Heart left ventricle (tissue), 16 donors: ENCODE results near the gene SHROOM2. TPM values are rescaled to one million over a fixed set of nuclear protein-coding genes. Genes with fewer than 3 reads are reported as not detected.

ENCODE experiments used
- ATAC-seq, 4 donors: fragments of 200-7000 bp; cut with Tn5 transposase; one replicate each; pipeline ENCODE4 v1.9.1; 2020 to 2022; ENCODE audit warnings: moderate library complexity in 4 of 4, mild to moderate bottlenecking in 3 of 4, moderate number of reproducible peaks in 1 of 4
- DNase-seq, 5 donors: peaks; one replicate each; pipeline ENCODE4 v3.0.0-alpha.2; 2020
- H3K27ac ChIP-seq, 12 donors: fragments of 200-600 bp; sonication (generic) in 4 of 12; one replicate each; pipeline versions ENCODE4 v1.5.0 to v1.8.0; 2016 to 2022; ENCODE audit warnings: mild to moderate bottlenecking in 2 of 12
- H3K27me3 ChIP-seq, 9 donors: fragments of 200-600 bp; sonication (generic) in 2 of 9; one replicate each; pipeline versions ENCODE4 v1.5.1 to v1.8.0; 2016 to 2022; ENCODE audit warnings: mild to moderate bottlenecking in 3 of 9
- H3K36me3 ChIP-seq, 9 donors: fragments of 200-600 bp; sonication (generic) in 2 of 9; one replicate each; pipeline versions ENCODE4 v1.5.0 to v1.8.0; 2018 to 2022; ENCODE audit warnings: mild to moderate bottlenecking in 2 of 9
- H3K4me1 ChIP-seq, 12 donors: fragments of 200-600 bp; sonication (generic) in 4 of 12; one replicate each; pipeline versions ENCODE4 v1.5.0 to v1.8.0; 2016 to 2022; ENCODE audit warnings: mild to moderate bottlenecking in 3 of 12
- H3K4me3 ChIP-seq, 12 donors: fragments of 200-600 bp; sonication (generic) in 4 of 12; one replicate each; pipeline versions ENCODE4 v1.5.0 to v1.8.0; 2017 to 2022; ENCODE audit warnings: mild to moderate bottlenecking in 9 of 12, moderate library complexity in 4 of 12
- H3K9me3 ChIP-seq, 12 donors: fragments of 200-600 bp; sonication (generic) in 4 of 12; one replicate each; pipeline versions ENCODE4 v1.5.0 to v1.8.0; 2016 to 2022; ENCODE audit warnings: mild to moderate bottlenecking in 1 of 12
- CTCF ChIP-seq, 12 donors: fragments of 200-600 bp; sonication (generic) in 4 of 12; IDR thresholded peaks; one replicate each; pipeline versions ENCODE4 v1.5.0 to v1.8.0; 2018 to 2022; ENCODE audit warnings: antibody characterized with exemption in 12 of 12, mild to moderate bottlenecking in 5 of 12
- POLR2A ChIP-seq, 2 donors: fragments of 450-650 bp; IDR thresholded peaks; one replicate each; pipeline ENCODE4 v1.6.1; 2017; ENCODE audit warnings: antibody characterized with exemption in 2 of 2, mild to moderate bottlenecking in 2 of 2, moderate library complexity in 2 of 2
- WGBS, 4 donors: extraction: QIAGEN DNeasy Blood & Tissue Kit in 2 of 4; methylation state at CpG; one replicate each; pipeline versions ENCODE4 v1.1.5 to v1.1.7; 2013 to 2018; 5-methylcytosine and 5-hydroxymethylcytosine counted together
- intact Hi-C, 10 donors: fragments of 100-400 bp; cut with DNase I; formaldehyde crosslinking; loops; one replicate each; pipeline versions ENCODE4 v1.11.1 to v1.14.2; 2022
- polyA plus RNA-seq, 2 donors: library from polyadenylated mRNA; stranded (reverse); fragments of 200-250 nt; gene quantifications; one replicate each; pipeline ENCODE4 v1.2.3, GENCODE V29; 2013
- total RNA-seq, 9 donors: library from RNA; depleted of rRNA in 2 of 9; stranded (reverse); fragments of >200 nt in 2 of 9; fragmentation: NEBNext Ultra II Directional in 3 of 9; extraction: Animal tissue kit (Norgen Biotek cat#: 25700) in 3 of 9; gene quantifications; one replicate each; pipeline versions ENCODE4 v1.1.0 to v1.2.4, GENCODE V29; 2016 to 2023
- donor health status: ischemic (EF 13 %, LVEDD 7.1; RV severe dilation, severe dysfunction).
- donor health status: healthy with polysubstance abuse.
- donor health status: DM: no; HTN: yes; CAD: no.
- donor health status: DM: no; HTN: no; CAD: no.
- donor health status: ischemic (EF 25% LVEDD 6.9; RV normal size, moderate dysfunction).
- donor health status: ischemic (EF 25% LVEDD 5.7; RV mildly dilated, moderate dysfunction).
- donor health status: healthy.
- donor health status: DM: yes; HTN: yes; CAD: no.
- donor health status: ischemic (EF 35%, LVEDD 5.7; RV mildly dilated, moderate dysfunction).
- donor health status: nonischemic (EF 11% LVEDD 7.7; RV severe dilation, severe dysfunction).
- donor health status: DM: yes; HTN: yes; CAD: no.
- donor health status: PGD.
- donor health status: ischemic (EF 29% LVEDD 5.4; RV normal size, mild dysfunction).
- donor health status: nonischemic (EF 23%, LVEDD 6.1; RV moderate dilation, normal function).

SHROOM2 gene
- total and polyA plus RNA-seq, 11 donors = 0.38 to 1.7 (median 0.83) TPM

GRCh38 chrX:9953396-9953795 is 167.2 kb downstream of the SHROOM2 start:
- whole genome bisulfite sequencing, 4 donors = 88 to 100% (median 93%) methylated on average over 2 of the region's 2 CpGs
- peaks cover 0 to 4% (median 0%) of the 10 kb centered on the region in 9 donors for H3K27me3 ChIP-seq
- TF ChIP-seq CTCF (IDR thresholded peaks at IDR 0.05) (no peak), POLR2A (IDR thresholded peaks at IDR 0.05) (no peak)

GRCh38 chrX:9955506-9955905 is 169.3 kb downstream of the SHROOM2 start:
- ATAC-seq (no peak), DNase-seq (no peak)
- no peak for TF ChIP-seq CTCF (IDR thresholded peaks at IDR 0.05)
- no peak for TF ChIP-seq POLR2A (IDR thresholded peaks at IDR 0.05)
- intact Hi-C loops = no loop called here
- H3K4me1 ChIP-seq = no peaks in the 10 kb centered on the region
- WGBS, 4 donors = 68 to 79% (median 75%) methylated on average over 6 of the region's 6 CpGs
- H3K27me3 ChIP-seq = peaks cover 0 to 4% (median 0%) of the 10 kb centered on the region in 9 donors
- H3K4me3 ChIP-seq = no peak overlapping the region
- H3K27ac ChIP-seq = no peak overlapping the region
- H3K9me3 ChIP-seq = peaks cover 0 to 11% (median 0%) of the 10 kb centered on the region in 12 donors
- H3K36me3 ChIP-seq = no peaks in the 10 kb centered on the region

More at GRCh38 chrX:9953396-9953795, 167.2 kb downstream of the SHROOM2 start:
- DNase-seq (no peak), ATAC-seq (no peak)
- no peaks in the 10 kb centered on the region for H3K36me3 ChIP-seq
- H3K9me3 ChIP-seq = peaks cover 0 to 11% (median 0%) of the 10 kb centered on the region in 12 donors
- no peaks in the 10 kb centered on the region for H3K4me1 ChIP-seq
- H3K27ac ChIP-seq = no peak overlapping the region
- intact Hi-C loops = no loop called here
- no peak overlapping the region for H3K4me3 ChIP-seq

GRCh38 chrX:9957743-9958142 is 171.5 kb downstream of the SHROOM2 start:
- TF ChIP-seq CTCF (IDR thresholded peaks at IDR 0.05) = no peak
- no peak for TF ChIP-seq POLR2A (IDR thresholded peaks at IDR 0.05)
- 80 to 86% (median 84%) methylated on average over 9 of the region's 9 CpGs for WGBS, 4 donors
- no peak for ATAC-seq
- DNase-seq = no peak
- Histone ChIP-seq H3K27ac (no peak overlapping the region), H3K4me3 (no peak overlapping the region), H3K4me1 (no peaks in the 10 kb centered on the region), H3K9me3 (peaks cover 0 to 9% (median 0%) of the 10 kb centered on the region in 12 donors), H3K36me3 (no peaks in the 10 kb centered on the region), H3K27me3 (peaks cover 0 to 4% (median 0%) of the 10 kb centered on the region in 9 donors)
- intact Hi-C loops = no loop called here

GRCh38 chrX:9958183-9958582 is 172.0 kb downstream of the SHROOM2 start:
- no peak for DNase-seq
- WGBS, 4 donors = 83 to 89% (median 88%) methylated on average over 5 of the region's 5 CpGs
- intact Hi-C loops = no loop called here
- no peak for ATAC-seq
- Histone ChIP-seq H3K27ac (no peak overlapping the region), H3K4me1 (no peaks in the 10 kb centered on the region), H3K4me3 (no peak overlapping the region), H3K9me3 (peaks cover 0 to 5% (median 0%) of the 10 kb centered on the region in 12 donors), H3K27me3 (peaks cover 0 to 4% (median 0%) of the 10 kb centered on the region in 9 donors), H3K36me3 (no peaks in the 10 kb centered on the region)
- TF ChIP-seq CTCF (IDR thresholded peaks at IDR 0.05) = no peak
- TF ChIP-seq POLR2A (IDR thresholded peaks at IDR 0.05) = no peak
